HG03095 (cell line): ENCODE results near the gene MTMR4.
"Not testable (repeated sequence)": the region's sequence is repeated elsewhere in the genome, so short reads cannot be mapped to it uniquely, and the experiment has no call there.

Experiments used
- ATAC-seq: cut with Tn5 transposase; IDR thresholded peaks from one replicate; pipeline ENCODE4 v1.9.1; 2021; ENCODE audit warnings: moderate library complexity; ENCODE audit not compliant: unreplicated experiment

The MTMR4 gene

DNA sequence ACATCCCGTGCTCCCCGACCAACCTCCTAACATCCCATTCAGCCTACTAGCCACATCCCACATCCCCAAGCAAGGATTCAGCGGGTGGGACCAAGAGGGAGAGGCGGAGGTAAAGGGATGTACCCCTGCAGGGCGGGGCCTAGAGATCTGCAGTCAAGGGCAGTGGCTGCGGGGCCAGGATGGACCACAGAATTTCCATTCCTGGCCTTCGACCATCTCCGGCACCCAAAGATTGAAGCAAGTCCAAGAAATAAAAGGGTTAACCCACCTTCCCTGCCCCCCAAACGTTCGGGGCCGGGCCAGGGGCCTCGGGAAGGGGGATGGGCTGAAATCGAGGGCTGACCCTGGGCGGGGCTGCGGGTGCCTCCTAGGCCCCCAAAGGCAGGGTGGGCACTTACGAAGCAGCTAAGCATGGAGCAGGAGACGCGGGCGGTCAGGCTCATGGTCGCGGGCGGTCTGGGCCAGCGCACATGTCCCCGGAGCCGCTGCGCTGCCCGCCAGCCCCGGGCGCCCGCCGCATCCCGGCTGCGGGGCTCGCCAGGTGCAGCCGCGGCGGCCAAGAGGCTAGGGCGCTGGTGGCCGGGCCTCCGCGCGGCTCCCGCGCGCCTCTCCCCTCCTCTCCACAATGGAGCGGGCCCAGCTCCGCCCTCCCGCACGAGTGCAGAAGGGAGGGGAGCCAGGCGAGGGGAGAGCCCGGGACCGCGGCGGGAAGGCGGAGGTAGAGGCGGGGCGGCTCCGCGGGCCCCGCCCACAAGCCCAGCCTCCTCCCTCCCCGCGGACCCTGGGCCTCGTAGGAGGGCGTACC lies at the start of gene MTMR4:
MTMR4 (minus strand) TSS at position 674 of the 805 bp plus-strand sequence; CDS start at position 443, 231 bp downstream.
- ATAC-seq: no peak

DNA sequence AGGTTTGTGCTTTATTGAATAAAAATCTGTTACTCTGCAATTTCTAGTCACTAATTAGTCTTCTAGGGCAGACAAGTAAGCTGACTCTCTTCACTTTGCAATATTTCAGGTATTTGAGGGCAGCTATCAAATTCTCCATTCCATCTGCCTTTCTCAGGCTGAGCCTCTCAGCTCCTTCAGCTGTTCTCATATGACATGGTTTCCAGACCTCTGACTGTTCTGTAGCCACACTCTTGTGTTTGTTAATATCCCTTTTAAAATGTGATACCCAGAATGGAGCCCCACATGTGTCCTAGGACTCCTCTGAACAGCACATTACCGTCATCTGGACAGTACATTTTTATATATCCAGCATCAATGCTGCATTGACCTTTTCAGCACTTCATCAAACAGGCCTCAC lies 46.1 kb upstream of the MTMR4 start:
- ATAC-seq: no peak

DNA sequence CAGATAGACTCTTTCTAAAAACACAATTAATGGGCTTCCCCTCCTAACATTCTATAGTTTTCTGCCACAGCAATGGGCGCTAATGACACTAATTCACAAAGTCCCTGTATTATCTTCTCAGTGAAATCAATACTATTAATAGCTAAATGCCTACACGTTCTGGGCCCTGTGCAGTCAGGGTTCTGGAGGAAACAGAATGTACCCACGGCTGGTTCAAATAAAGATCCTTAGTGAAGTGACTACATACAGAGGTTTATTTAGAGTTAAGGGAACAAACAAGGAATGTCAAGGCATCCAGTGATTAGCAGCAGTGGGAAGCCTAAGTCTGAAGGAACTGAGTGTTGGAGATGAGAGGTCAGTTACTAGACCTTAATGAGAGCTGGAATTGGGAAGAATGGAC lies 43.5 kb upstream of the MTMR4 start:
- no peak for ATAC-seq

DNA sequence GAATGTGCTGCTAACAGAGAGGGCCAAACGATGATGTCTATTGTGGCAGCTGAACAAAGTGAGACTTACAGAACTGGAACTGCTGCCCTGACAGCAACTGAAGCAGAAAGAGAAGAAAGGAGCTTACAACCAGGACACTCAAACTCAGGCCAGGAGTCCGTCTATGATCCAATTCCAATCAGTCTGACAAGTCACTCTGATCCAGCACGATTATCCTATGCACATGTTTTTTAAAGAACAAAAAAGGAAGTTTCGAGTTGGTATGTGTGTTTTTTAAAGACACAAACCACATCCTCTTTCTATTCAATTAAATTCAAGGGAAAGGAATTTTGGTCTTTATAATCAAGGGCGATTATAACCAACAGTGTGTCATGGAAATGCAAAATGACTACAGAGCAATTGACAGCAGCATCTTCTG lies 42.4 kb upstream of the MTMR4 start:
- ATAC-seq: no peak

DNA sequence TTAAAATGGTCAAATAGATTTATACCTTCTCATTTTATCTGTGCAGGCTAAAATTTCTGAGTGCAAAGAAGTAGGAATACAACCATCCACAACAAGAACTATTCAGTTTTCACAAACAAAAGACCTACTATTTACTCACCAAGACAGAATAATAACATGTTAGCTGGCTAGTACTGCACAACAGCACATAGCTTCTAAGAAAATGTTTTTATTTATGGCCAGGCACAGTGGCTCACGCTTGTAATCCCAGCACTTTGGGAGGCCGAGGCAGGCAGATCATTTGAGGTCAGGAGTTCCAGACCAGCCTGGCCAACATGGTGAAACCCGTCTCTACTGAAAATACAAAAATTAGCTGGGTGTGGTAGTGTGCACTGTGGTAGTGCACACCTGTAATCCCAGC lies 40.7 kb upstream of the MTMR4 start:
- not testable (repeated sequence) for ATAC-seq

DNA sequence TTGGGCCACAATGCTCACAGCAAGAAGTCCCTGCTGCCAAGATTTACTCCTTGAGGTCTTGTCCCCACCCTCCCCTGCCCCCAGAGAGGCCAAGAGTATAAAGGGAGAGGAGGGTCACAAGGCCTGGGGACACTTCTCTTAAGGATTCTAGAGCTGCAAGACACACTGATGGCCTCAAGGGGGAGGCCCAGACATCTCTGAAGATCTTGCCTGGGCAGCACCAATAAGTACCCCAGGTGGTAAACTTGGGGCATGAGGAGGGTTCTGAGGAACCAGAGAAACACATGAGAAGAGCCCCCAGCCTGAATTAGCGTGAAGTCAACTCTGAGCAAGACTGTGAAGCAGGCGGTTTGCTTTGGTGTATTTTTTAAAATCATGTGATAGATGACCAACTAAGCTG lies 26.8 kb upstream of the MTMR4 start:
- ATAC-seq: no peak

DNA sequence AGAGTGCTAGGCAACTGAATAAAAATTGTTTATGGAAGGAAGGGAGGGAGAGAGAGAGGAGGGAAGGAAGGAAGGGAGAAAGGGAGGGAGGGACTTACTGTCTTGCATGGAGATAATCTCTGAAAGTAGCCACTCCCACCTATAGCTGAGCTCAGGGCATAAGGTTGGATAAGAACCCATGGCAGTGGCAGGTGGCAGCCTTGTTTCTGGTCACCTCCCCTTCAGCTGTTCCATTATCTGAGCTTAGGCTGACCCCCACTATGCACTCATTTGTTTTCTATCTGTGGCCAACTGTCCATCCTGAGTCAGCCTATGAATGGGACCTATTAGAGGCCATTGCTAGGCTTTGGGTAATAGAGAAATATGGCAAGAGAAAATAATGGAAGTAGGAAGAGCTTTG lies 25.3 kb upstream of the MTMR4 start:
- ATAC-seq: no peak

DNA sequence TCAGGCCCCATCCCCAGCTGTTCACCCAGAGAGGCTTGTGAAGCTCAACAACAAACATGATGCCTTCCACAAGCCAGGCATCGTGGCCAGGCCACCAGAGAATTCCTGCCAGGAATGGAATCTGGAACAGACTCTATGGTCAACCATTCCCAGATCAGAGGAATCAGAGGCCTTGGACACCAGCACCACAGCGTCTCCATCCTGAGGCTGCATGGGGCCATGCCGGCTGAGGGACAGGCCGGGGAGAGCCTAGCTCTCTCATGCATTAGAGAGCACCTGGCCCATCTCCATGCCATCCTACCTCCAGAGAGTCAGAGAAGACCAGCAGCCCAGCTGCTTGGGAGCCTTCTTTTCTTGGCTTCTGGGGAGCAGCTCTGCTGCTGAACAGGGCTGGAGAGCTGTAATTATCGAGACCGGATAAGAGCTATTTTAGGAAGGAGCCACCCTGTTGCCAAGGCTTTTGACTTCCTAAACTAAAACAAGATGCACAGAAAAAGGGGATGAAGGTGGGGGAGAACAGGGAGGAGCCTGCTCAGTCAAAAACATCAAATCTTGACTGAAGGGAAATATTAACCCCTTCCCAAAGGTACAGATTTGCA lies 24.5 kb upstream of the MTMR4 start:
- no peak for ATAC-seq

DNA sequence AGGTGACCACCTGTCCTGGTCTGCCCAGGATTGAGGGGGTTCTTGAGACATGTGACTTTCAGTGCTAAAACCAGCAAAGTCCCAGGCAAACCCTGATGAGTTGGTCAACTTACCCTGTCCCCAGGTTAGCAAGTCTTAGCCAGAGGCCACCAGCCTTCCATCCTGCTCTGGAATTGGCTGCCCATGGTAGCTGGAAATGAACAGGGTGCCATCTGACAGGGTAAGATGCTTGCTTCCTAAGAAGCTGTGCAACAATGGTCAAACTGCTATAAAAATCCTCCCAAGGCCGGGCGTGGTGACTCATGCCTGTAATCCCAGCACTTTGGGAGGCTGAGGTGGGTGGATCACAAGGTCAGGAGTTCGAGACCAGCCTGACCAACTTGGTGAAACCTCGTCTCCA lies 22.8 kb upstream of the MTMR4 start:
- ATAC-seq: no peak

DNA sequence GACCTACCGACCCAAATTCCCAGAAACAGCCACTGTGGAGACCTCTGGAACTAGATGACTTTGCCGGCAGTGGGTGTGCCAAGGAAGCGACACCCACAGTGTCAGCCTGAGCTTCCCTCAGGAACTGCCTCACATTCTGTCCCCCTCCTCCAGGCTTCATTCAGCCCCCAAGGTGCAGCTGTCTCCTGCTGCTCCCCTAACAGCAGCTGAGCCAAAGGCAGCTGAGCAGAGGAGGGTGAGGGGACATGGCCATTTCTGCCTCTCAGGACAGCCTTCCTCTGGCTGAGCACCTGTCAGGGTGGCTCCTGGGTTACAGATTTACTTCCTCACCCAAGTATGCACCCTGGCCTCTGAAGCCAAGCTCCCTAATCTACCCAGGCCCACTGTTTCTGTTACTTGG lies 22.1 kb upstream of the MTMR4 start:
- ATAC-seq: no peak

DNA sequence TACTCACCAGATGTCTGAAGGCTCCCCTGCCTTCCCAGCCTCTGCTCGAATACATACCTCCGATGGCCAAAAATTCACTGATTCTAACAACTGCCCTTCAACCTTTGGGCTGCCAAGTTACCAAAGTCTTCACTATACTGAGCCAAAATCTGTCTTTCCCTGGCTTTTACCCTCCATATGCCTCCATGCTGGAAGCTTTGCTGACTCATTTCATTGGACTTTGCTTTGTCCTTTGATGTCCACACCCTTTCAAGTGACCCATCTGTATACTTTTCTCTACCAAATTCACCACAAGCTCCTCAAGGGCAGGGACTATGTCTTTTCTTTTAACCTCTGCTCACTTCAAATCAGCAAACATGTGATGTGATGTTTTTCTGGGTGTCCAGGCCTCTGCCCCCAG lies 21.0 kb upstream of the MTMR4 start:
- ATAC-seq: no peak

DNA sequence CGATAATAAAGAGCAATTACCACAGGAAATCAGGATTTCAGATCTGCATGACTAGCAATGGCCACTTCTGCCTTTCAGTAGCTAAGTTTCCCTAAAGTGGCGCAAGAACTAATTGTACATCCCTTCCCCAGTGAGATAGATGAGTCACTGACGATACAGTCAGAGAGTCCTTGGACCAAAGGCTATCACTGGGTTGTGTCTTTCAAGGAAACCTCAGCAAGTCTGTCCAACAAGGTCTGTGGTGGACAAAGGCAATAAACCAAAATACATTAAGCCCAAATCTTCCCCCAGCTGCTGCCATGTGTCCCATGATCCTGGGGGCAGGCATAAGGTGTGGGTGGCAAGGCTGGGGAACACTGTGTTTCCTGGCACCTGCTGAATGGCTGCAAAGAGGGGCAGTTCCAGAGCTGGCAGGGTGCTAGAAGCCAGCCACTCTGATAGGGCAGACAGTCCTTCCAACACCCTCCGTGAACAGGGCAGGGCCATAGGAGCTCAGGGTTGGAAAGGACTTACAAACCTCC lies 20.5 kb upstream of the MTMR4 start:
- no peak for ATAC-seq

DNA sequence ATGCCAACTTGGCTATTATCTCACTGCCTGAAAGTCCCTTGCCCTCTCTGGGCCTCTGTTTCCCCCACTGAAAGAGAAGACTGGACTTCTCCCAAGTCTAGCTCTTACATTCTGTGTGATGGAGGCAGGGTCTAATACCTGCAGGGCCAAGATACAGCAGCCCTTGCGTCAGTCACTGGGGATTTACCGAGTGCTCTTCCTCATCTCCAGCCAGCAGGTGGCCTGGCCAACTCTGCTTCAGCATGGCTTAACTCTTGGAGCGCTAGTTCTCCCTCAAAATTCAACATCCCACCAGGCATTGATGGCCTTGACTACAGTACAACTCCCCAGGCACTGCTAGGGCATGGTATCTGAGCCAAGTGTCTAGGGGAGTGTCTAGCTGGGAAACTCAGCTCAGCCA lies 19.9 kb upstream of the MTMR4 start:
- ATAC-seq: no peak

DNA sequence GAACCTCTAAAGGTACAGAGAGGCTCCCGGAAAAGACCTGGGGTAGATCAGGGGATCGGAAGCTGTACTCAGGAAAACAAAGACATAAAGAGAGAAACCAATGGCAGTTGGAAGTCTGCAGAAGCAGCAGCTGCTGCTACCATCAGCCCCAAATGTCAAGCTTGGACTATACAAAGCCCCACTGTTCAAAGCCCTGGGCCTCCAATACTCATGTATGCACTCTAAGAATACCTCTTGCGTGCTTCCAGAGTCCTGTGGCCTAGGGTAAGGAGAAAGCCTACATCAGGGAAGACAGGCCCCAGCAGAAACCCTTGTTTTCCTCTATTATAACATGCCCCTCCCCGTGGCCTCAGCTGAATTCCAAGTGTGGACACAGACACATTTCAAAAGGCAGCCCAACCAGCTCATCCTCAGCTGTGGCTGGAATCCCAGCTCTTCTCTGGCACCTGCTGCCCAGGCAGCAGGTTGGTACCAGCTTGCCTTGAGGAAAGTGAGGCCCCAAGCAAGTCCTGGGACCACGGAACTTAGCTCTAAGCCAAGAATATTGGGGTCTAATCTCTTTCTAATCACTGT lies 19.3 kb upstream of the MTMR4 start:
- no peak for ATAC-seq

DNA sequence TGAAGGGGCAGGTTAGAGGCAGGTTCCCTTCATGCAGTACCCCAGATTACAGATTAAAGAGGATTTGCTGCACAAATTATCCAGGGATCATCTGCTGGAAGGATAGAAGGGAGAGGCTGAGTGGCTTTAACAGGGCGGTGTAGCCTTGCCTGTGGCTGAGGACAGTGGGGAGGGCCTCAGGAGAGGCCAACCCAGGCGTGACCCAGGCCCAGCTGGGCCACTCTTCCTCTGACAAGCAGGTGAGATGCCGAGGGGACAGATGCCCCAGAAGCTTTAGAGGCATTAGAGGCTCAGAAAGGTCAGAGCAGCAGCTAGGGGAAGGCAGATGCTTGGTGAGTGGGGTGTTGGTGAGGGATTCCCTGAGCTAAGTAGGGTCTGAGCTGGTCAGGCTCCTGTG lies 18.1 kb upstream of the MTMR4 start:
- ATAC-seq: no peak

DNA sequence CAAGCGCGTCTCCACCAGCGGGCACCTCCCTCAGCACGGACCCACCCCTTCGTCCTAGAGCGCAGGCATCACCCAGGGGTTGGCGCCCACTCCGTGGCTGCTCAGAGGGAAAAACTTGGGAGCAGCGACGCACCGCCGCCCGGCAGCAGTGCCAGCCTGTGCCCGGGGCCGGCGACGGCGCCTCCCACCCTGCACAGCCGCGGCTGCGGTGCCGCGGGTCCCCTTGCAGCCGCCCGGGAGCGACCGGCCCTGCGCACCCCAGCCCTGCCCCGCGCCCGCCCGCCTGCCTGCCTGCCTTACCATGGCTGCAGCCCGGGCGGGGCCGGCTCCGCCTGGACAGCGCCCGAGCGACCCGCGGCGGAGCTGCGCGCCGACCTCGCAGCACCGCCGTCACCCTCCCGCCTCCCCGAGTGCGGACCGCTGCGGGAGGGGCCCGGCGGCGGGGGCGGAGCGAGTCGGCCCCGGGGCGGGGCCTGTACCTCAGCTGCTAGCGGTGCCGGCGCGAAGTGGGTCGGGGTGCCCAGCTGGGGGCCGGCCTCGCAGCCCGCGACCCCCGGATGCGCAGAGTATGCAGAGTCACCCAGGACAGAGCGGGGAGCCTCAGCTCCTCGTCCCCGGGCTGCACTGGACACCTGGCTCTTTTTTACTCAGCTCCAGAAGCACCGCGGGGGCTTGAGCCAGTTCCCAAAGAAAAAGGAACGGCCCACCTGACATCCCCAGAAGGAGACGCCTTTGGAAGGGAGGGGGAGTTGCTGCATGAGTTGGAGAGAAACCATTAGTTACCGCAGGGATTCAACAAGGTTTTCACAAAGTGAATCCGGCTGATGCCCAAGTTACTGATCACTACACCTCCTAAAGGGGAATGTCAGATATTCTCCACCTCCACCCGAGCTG lies 17.5 kb upstream of the MTMR4 start:
- peak; percentile 66 for ATAC-seq

DNA sequence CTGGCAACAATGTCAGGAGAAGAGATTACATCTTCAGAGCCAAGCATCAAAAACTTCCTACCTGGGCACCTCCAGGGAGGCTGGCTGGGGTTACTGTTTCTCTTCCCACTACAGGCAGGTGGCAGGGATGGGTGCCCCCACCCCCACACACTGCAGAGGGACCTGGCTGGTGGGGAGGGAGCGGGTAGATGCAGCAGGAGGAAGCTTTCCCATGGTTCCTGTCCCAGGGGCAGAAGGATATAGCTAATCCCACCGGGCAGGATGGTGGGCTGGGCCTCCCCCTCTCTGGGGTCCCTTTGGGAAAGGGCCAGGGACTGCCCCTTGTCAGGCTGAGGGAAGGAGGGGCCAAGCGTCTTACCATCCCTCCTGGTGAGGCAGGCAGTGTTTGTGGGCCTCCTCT lies 16.7 kb upstream of the MTMR4 start:
- ATAC-seq: no peak

DNA sequence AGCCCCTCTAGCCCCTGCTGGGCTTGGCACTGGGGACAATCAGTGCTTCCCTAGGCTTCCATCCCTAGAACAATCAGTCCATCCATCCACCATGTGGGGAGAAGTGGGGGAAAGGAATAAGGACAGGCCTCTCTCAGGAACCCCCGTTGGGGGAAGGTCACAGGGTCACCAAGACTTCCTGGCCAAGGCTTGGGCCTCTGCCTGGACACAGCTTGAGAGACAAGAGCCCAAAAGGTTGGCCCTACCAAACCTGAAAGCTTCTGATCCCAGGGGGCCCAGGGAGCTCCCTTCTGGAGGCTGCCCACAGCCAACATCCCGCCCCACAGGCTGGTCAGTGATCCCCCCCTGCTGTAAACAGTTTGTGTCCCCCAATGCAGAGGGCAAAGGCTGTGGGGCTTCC lies 16.2 kb upstream of the MTMR4 start:
- ATAC-seq: no peak

DNA sequence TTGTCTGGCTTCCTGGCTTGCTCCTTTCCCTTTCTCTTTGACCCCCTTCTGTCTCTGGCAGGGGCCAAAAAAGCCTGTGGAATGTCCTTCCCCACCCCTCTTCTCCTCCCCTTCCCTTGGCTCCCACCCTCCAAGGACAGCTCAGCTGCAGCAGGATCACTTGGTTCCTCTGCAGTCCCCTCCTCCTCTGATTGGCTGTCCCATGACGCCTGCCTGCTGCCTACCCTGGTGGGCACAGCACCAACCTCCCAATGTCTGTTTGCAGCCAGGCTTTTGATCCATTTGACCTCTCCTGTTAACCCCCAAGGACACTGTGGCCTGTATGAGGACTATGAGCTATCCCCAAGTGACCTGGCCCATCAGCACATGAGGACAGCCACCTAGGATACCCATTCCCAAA lies 14.8 kb upstream of the MTMR4 start:
- ATAC-seq: no peak

DNA sequence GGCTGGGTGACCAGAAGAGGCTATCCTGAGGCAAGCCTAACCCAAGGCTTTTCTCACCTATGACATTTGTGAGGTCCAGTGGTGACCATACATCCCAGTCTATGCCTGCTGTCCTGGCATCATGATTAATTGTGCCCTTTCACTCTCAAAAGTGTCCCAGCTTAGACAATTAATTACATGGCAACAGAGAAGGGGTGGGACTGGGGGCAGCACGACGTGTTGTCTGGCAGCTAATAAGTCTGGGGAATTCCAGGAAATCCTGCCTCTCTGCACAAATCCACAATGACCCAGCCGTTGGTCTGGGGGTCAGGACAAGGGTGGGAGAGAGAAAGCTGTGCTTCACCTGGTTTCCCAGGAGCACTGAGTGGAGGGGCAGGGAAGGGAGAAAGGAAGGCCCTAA lies 14.0 kb upstream of the MTMR4 start:
- no peak for ATAC-seq

DNA sequence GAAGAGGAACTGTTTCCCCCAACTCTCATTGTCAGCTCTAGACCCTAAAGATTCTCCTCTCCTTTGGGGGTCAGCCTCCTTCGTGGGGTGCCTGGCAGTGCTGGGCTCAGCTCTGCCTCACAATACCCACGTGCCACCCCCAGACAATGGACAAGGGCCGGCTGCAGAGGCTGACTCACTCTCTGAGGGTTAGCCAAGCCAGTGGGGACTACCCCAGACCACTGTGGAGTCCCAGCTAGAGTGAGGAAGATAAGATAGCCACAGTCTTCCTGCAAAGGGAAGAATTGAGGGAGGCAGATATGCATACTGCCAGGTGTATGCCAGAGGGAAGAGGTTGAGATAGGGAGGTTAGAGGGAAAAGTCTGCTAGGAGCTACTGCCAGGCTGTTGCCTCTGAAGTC lies 13.5 kb upstream of the MTMR4 start:
- no peak for ATAC-seq
